ENCODE measurements around the gene DES.
"Not testable (repeated sequence)": the region's sequence is repeated elsewhere in the genome, so short reads cannot be mapped to it uniquely, and the experiment has no call there.

The DES gene

GRCh38 chr2:219387306-219388120, 30.7 kb upstream of the DES start, which contains the start of gene DNPEP:
DNPEP (minus strand) TSS chr2:219387912; CDS start chr2:219387794, 118 bp downstream.
- H3K4me3 ChIP-seq (ENCODE audit: low read depth in 1 of 2, low read length in 2 of 2) = peak within 1 kb of the TSS; percentile 86 to 87

GRCh38 chr2:219388121-219388906, 29.9 kb upstream of the DES start:
- Histone ChIP-seq H3K9ac (ENCODE audit: low read length) (peak overlapping the region; percentile 44), H3K4me3 (ENCODE audit: low read depth in 1 of 2, low read length in 2 of 2) (peak overlapping the region in 1 of 2 donors; percentile 43), H3K27me3 (ENCODE audit: control insufficient read depth in 1 of 2, insufficient read depth in 2 of 2, low read length in 2 of 2) (no peaks in the 10 kb centered on the region)

More at GRCh38 chr2:219387306-219388120, 30.7 kb upstream of the DES start, which contains the start of gene DNPEP:
- peak within 1 kb of the TSS; percentile 96 for H3K27ac ChIP-seq (ENCODE audit: low read depth, low read length)
- peaks cover 23% of the 10 kb centered on the region for H3K4me1 ChIP-seq (ENCODE audit: insufficient read depth, low read length)
- peak within 1 kb of the TSS; percentile 93 for H3K9ac ChIP-seq (ENCODE audit: low read length)
- no peaks in the 10 kb centered on the region for H3K27me3 ChIP-seq (ENCODE audit: control insufficient read depth in 1 of 2, insufficient read depth in 2 of 2, low read length in 2 of 2)
- peaks cover 40% of the 10 kb centered on the region for H3K36me3 ChIP-seq (ENCODE audit: insufficient read depth, low read length)
- H3K9me3 ChIP-seq (ENCODE audit: low read length) = no peaks in the 10 kb centered on the region

GRCh38 chr2:219388907-219389156, 29.3 kb upstream of the DES start:
- H3K4me3 ChIP-seq (ENCODE audit: low read depth in 1 of 2, low read length in 2 of 2) = peak overlapping the region in 1 of 2 donors; percentile 43

More at GRCh38 chr2:219388121-219388906, 29.9 kb upstream of the DES start:
- Histone ChIP-seq H3K9me3 (ENCODE audit: low read length) (no peaks in the 10 kb centered on the region), H3K27ac (ENCODE audit: low read depth, low read length) (peak overlapping the region; percentile 68), H3K4me1 (ENCODE audit: insufficient read depth, low read length) (peaks cover 23% of the 10 kb centered on the region), H3K36me3 (ENCODE audit: insufficient read depth, low read length) (peaks cover 32% of the 10 kb centered on the region)

GRCh38 chr2:219392754-219393153, 25.4 kb upstream of the DES start:
- no peak overlapping the region for H3K4me3 ChIP-seq (ENCODE audit: low read depth in 1 of 2, low read length in 2 of 2)
- H3K9ac ChIP-seq (ENCODE audit: low read length) = no peak overlapping the region
- H3K36me3 ChIP-seq (ENCODE audit: insufficient read depth, low read length) = no peaks in the 10 kb centered on the region
- H3K4me1 ChIP-seq (ENCODE audit: insufficient read depth, low read length) = peaks cover 6% of the 10 kb centered on the region
- no peaks in the 10 kb centered on the region for H3K27me3 ChIP-seq (ENCODE audit: control insufficient read depth in 1 of 2, insufficient read depth in 2 of 2, low read length in 2 of 2)
- H3K27ac ChIP-seq (ENCODE audit: low read depth, low read length) = no peak overlapping the region
- no peaks in the 10 kb centered on the region for H3K9me3 ChIP-seq (ENCODE audit: low read length)

More at GRCh38 chr2:219388907-219389156, 29.3 kb upstream of the DES start:
- Histone ChIP-seq H3K9ac (ENCODE audit: low read length) (peak overlapping the region; percentile 44), H3K27ac (ENCODE audit: low read depth, low read length) (peak overlapping the region; percentile 68), H3K36me3 (ENCODE audit: insufficient read depth, low read length) (peaks cover 27% of the 10 kb centered on the region), H3K9me3 (ENCODE audit: low read length) (no peaks in the 10 kb centered on the region), H3K27me3 (ENCODE audit: control insufficient read depth in 1 of 2, insufficient read depth in 2 of 2, low read length in 2 of 2) (no peaks in the 10 kb centered on the region), H3K4me1 (ENCODE audit: insufficient read depth, low read length) (peaks cover 23% of the 10 kb centered on the region)

- H3K27me3 ChIP-seq (ENCODE audit: control insufficient read depth in 1 of 2, insufficient read depth in 2 of 2, low read length in 2 of 2); H3K27ac ChIP-seq (ENCODE audit: low read depth, low read length); H3K36me3 ChIP-seq (ENCODE audit: insufficient read depth, low read length); H3K9me3 ChIP-seq (ENCODE audit: low read length); H3K9ac ChIP-seq (ENCODE audit: low read length); H3K4me3 ChIP-seq (ENCODE audit: low read depth in 1 of 2, low read length in 2 of 2): not testable (repeated sequence)
- peaks cover 12% of the 10 kb centered on the region for H3K4me1 ChIP-seq (ENCODE audit: insufficient read depth, low read length)
Observed at GRCh38 chr2:219395056-219395455, 23.1 kb upstream of the DES start.

GRCh38 chr2:219395609-219396008, 22.6 kb upstream of the DES start:
- H3K4me1 ChIP-seq (ENCODE audit: insufficient read depth, low read length) = peaks cover 12% of the 10 kb centered on the region
- H3K27ac ChIP-seq (ENCODE audit: low read depth, low read length) = no peak overlapping the region
- no peaks in the 10 kb centered on the region for H3K27me3 ChIP-seq (ENCODE audit: control insufficient read depth in 1 of 2, insufficient read depth in 2 of 2, low read length in 2 of 2)
- no peaks in the 10 kb centered on the region for H3K9me3 ChIP-seq (ENCODE audit: low read length)
- H3K36me3 ChIP-seq (ENCODE audit: insufficient read depth, low read length) = no peaks in the 10 kb centered on the region
- no peak overlapping the region for H3K9ac ChIP-seq (ENCODE audit: low read length)
- no peak overlapping the region for H3K4me3 ChIP-seq (ENCODE audit: low read depth in 1 of 2, low read length in 2 of 2)

- Histone ChIP-seq H3K9me3 (ENCODE audit: low read length) (no peaks in the 10 kb centered on the region), H3K4me3 (ENCODE audit: low read depth in 1 of 2, low read length in 2 of 2) (no peak overlapping the region), H3K9ac (ENCODE audit: low read length) (no peak overlapping the region), H3K27me3 (ENCODE audit: control insufficient read depth in 1 of 2, insufficient read depth in 2 of 2, low read length in 2 of 2) (no peaks in the 10 kb centered on the region), H3K27ac (ENCODE audit: low read depth, low read length) (no peak overlapping the region), H3K4me1 (ENCODE audit: insufficient read depth, low read length) (peaks cover 12% of the 10 kb centered on the region), H3K36me3 (ENCODE audit: insufficient read depth, low read length) (no peaks in the 10 kb centered on the region)
Observed at GRCh38 chr2:219396863-219397457, 21.2 kb upstream of the DES start.

- no peak overlapping the region for H3K27ac ChIP-seq (ENCODE audit: low read depth, low read length)
- H3K27me3 ChIP-seq (ENCODE audit: control insufficient read depth in 1 of 2, insufficient read depth in 2 of 2, low read length in 2 of 2) = no peaks in the 10 kb centered on the region
- H3K4me3 ChIP-seq (ENCODE audit: low read depth in 1 of 2, low read length in 2 of 2) = no peak overlapping the region
- H3K36me3 ChIP-seq (ENCODE audit: insufficient read depth, low read length) = no peaks in the 10 kb centered on the region
- H3K4me1 ChIP-seq (ENCODE audit: insufficient read depth, low read length) = peaks cover 21% of the 10 kb centered on the region
- H3K9ac ChIP-seq (ENCODE audit: low read length) = no peak overlapping the region
- H3K9me3 ChIP-seq (ENCODE audit: low read length) = no peaks in the 10 kb centered on the region
Observed at GRCh38 chr2:219398721-219399363, 19.3 kb upstream of the DES start.

GRCh38 chr2:219399716-219400478, 18.3 kb upstream of the DES start:
- no peak overlapping the region for H3K9ac ChIP-seq (ENCODE audit: low read length)
- no peak overlapping the region for H3K27ac ChIP-seq (ENCODE audit: low read depth, low read length)
- H3K27me3 ChIP-seq (ENCODE audit: control insufficient read depth in 1 of 2, insufficient read depth in 2 of 2, low read length in 2 of 2) = no peaks in the 10 kb centered on the region
- peaks cover 32% of the 10 kb centered on the region for H3K4me1 ChIP-seq (ENCODE audit: insufficient read depth, low read length)
- no peaks in the 10 kb centered on the region for H3K36me3 ChIP-seq (ENCODE audit: insufficient read depth, low read length)
- no peak overlapping the region for H3K4me3 ChIP-seq (ENCODE audit: low read depth in 1 of 2, low read length in 2 of 2)
- H3K9me3 ChIP-seq (ENCODE audit: low read length) = no peaks in the 10 kb centered on the region

- H3K36me3 ChIP-seq (ENCODE audit: insufficient read depth, low read length) = no peaks in the 10 kb centered on the region
- no peaks in the 10 kb centered on the region for H3K27me3 ChIP-seq (ENCODE audit: control insufficient read depth in 1 of 2, insufficient read depth in 2 of 2, low read length in 2 of 2)
- no peaks in the 10 kb centered on the region for H3K9me3 ChIP-seq (ENCODE audit: low read length)
- H3K9ac ChIP-seq (ENCODE audit: low read length) = no peak overlapping the region
- peaks cover 38% of the 10 kb centered on the region for H3K4me1 ChIP-seq (ENCODE audit: insufficient read depth, low read length)
- H3K4me3 ChIP-seq (ENCODE audit: low read depth in 1 of 2, low read length in 2 of 2) = no peak overlapping the region
- no peak overlapping the region for H3K27ac ChIP-seq (ENCODE audit: low read depth, low read length)
Observed at GRCh38 chr2:219400562-219400961, 17.6 kb upstream of the DES start.
